Fibroblast of lung (primary cell): Measurements from ENCODE around the gene STK32C. TPM values are rescaled to one million over a fixed set of nuclear protein-coding genes. Genes with fewer than 3 reads are reported as not detected.

Source experiments
- DNase-seq, 2 donors: peaks; one replicate each; pipeline versions ENCODE4 v3.0.0 to v3.0.0-alpha.2; 2010; ENCODE audit warnings: low read depth in 2 of 2
- H2AFZ ChIP-seq: 2 replicates; pipeline ENCODE4 v1.5.1; 2012; ENCODE audit warnings: low read length, control low read depth, inconsistent platforms
- H3K27ac ChIP-seq: 2 replicates; pipeline ENCODE4 v1.5.1; 2011; ENCODE audit warnings: low read length, control low read depth; ENCODE audit not compliant: insufficient read depth
- H3K27me3 ChIP-seq: 2 replicates; pipeline ENCODE4 v1.5.1; 2011; ENCODE audit warnings: mild to moderate bottlenecking, low read length; ENCODE audit not compliant: control insufficient read depth, insufficient read depth
- H3K36me3 ChIP-seq: 2 replicates; pipeline ENCODE4 v1.5.1; 2011; ENCODE audit warnings: low read length; ENCODE audit not compliant: control insufficient read depth, insufficient read depth
- H3K4me1 ChIP-seq: 2 replicates; pipeline ENCODE4 v1.5.1; 2011; ENCODE audit warnings: low read length; ENCODE audit not compliant: control insufficient read depth, insufficient read depth; ENCODE audit errors: extremely low read depth
- H3K4me2 ChIP-seq: 2 replicates; pipeline ENCODE4 v1.5.1; 2011; ENCODE audit warnings: low read length, control low read depth; ENCODE audit not compliant: insufficient read depth; ENCODE audit errors: extremely low read depth
- H3K4me3 ChIP-seq, 4 experiments: fragments of 200-600 bp in 1 of 4; sonication (generic) in 1 of 4; replicated peaks in 1 of 4; 2 replicates each; pipeline ENCODE4 v1.5.1; 2011 to 2016; ENCODE audit warnings: low read length in 4 of 4, low read depth in 3 of 4, mild to moderate bottlenecking in 3 of 4, control low read depth in 2 of 4, inconsistent platforms in 1 of 4, mixed read lengths in 1 of 4; ENCODE audit not compliant: insufficient read depth in 1 of 4; ENCODE audit errors: control extremely low read depth in 1 of 4
- H3K79me2 ChIP-seq: 2 replicates; pipeline ENCODE4 v1.5.1; 2012; ENCODE audit warnings: mild to moderate bottlenecking, low read length, inconsistent platforms; ENCODE audit not compliant: control insufficient read depth, insufficient read depth
- H3K9ac ChIP-seq: 2 replicates; pipeline ENCODE4 v1.5.1; 2011; ENCODE audit warnings: mild to moderate bottlenecking, low read length, control low read depth; ENCODE audit not compliant: insufficient read depth
- H3K9me3 ChIP-seq: 2 replicates; pipeline ENCODE4 v1.5.1; 2012; ENCODE audit warnings: low read depth, low read length; ENCODE audit not compliant: control insufficient read depth, insufficient read depth
- H4K20me1 ChIP-seq: 2 replicates; pipeline ENCODE4 v1.5.1; 2011; ENCODE audit warnings: low read length; ENCODE audit not compliant: control insufficient read depth, insufficient read depth; ENCODE audit errors: extremely low read depth
- EZH2 ChIP-seq: IDR thresholded peaks from 2 replicates; pipeline ENCODE4 v1.5.1; 2012; ENCODE audit warnings: low read length, control low read depth, mild to moderate bottlenecking; ENCODE audit errors: missing control alignments
- polyA plus RNA-seq, 2 donors: library from polyadenylated mRNA; depleted of rRNA in 1 of 2; stranded (reverse) in 1 of 2; unstranded in 1 of 2; fragments of >200 nt; gene quantifications; 2 replicates each; pipeline ENCODE4 v1.2.1, GENCODE V29; 2011 to 2012; ENCODE audit warnings: missing spikeins in 1 of 2
- total RNA-seq: library from RNA; depleted of rRNA; stranded (reverse); fragments of >200 nt; gene quantifications from 2 replicates; pipeline ENCODE4 v1.2.1, GENCODE V29; 2014
- TF ChIP-seq, protein P1 (sequence below), 2 donors: IDR thresholded peaks in 1 of 2; conservative IDR thresholded peaks in 1 of 2; 1 replicate in 1 of 2; 2 replicates in 1 of 2; pipeline ENCODE4 v1.5.1; 2011 to 2012; ENCODE audit warnings: low read length in 2 of 2, control low read depth in 1 of 2, inconsistent platforms in 1 of 2, low read depth in 1 of 2, mild to moderate bottlenecking in 1 of 2

The STK32C gene
- total and polyA plus RNA-seq, 2 donors (not counting 1 experiment from before 2014, with no cell fraction given), result 4.4 to 21.5 TPM

GRCh38 chr10:132195366-132196075 lies 112.2 kb downstream of the STK32C start:
- no peaks in the 10 kb centered on the region for H3K36me3 ChIP-seq
- H3K27ac ChIP-seq, result no peak overlapping the region
- H4K20me1 ChIP-seq, result no peaks in the 10 kb centered on the region
- H3K4me2 ChIP-seq, result no peak overlapping the region
- H3K9me3 ChIP-seq, result no peaks in the 10 kb centered on the region
- no peaks in the 10 kb centered on the region for H3K79me2 ChIP-seq
- TF ChIP-seq, protein P1, sequence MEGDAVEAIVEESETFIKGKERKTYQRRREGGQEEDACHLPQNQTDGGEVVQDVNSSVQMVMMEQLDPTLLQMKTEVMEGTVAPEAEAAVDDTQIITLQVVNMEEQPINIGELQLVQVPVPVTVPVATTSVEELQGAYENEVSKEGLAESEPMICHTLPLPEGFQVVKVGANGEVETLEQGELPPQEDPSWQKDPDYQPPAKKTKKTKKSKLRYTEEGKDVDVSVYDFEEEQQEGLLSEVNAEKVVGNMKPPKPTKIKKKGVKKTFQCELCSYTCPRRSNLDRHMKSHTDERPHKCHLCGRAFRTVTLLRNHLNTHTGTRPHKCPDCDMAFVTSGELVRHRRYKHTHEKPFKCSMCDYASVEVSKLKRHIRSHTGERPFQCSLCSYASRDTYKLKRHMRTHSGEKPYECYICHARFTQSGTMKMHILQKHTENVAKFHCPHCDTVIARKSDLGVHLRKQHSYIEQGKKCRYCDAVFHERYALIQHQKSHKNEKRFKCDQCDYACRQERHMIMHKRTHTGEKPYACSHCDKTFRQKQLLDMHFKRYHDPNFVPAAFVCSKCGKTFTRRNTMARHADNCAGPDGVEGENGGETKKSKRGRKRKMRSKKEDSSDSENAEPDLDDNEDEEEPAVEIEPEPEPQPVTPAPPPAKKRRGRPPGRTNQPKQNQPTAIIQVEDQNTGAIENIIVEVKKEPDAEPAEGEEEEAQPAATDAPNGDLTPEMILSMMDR (conservative IDR thresholded peaks at IDR 0.05 in 1 of 2, IDR thresholded peaks at IDR 0.05 in 1 of 2; ENCODE audit: low read depth in 1 of 2, low read length in 2 of 2), result no peak
- TF ChIP-seq EZH2, result no peak
- DNase-seq, result no peak
- no peaks in the 10 kb centered on the region for H3K27me3 ChIP-seq
- H2AFZ ChIP-seq, result no peak overlapping the region
- H3K9ac ChIP-seq, result no peak overlapping the region
- H3K4me3 ChIP-seq, result no peak overlapping the region
- no peaks in the 10 kb centered on the region for H3K4me1 ChIP-seq

- TF ChIP-seq, protein P1 (conservative IDR thresholded peaks at IDR 0.05 in 1 of 2, IDR thresholded peaks at IDR 0.05 in 1 of 2; ENCODE audit: low read depth in 1 of 2, low read length in 2 of 2), result no peak
- TF ChIP-seq EZH2, result no peak
- no peaks in the 10 kb centered on the region for H3K79me2 ChIP-seq
Measured at GRCh38 chr10:132194726-132195125, 113.0 kb downstream of the STK32C start.

DNA sequence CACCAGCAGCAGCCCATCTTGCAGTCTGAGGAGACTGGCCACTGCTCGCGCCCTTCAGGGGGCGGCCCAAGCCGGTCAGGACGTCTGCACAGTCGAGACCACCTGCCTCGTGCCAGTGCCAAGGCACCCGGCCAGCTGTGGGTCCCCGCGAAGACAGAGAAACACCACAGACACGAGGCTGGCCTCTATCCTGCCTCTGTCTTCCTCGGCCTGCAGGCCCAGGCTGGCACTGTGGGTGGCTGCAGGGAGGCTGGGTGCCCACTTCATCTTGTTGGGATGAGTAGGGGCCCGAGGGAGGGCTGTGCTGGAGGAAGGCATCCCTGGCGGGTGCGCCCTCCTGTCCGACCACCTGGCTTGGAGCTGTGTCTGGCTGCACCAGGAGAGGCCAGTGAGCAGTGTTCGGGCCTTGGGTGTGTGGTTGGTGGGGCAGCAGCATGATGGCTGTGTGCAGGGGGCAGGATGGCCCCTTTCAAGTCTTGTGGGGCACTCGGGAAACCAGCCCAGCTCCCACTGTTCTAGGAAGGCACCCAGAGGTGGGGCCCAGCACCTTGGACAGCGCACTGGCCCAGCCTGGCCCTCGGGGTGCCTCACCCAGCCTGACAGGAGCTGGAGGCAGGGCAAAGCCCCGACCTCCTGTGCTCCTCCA lies 113.7 kb downstream of the STK32C start:
- Histone ChIP-seq H3K36me3 (no peaks in the 10 kb centered on the region), H3K27me3 (no peaks in the 10 kb centered on the region), H3K4me2 (no peak overlapping the region), H3K4me3 (no peak overlapping the region), H4K20me1 (no peaks in the 10 kb centered on the region), H3K9me3 (no peaks in the 10 kb centered on the region), H3K27ac (no peak overlapping the region), H3K9ac (no peak overlapping the region), H2AFZ (no peak overlapping the region), H3K79me2 (no peaks in the 10 kb centered on the region), H3K4me1 (no peaks in the 10 kb centered on the region)
- DNase-seq, result no peak
- no peak for TF ChIP-seq EZH2
- TF ChIP-seq, protein P1 (conservative IDR thresholded peaks at IDR 0.05 in 1 of 2, IDR thresholded peaks at IDR 0.05 in 1 of 2; ENCODE audit: low read depth in 1 of 2, low read length in 2 of 2), result no peak

More at GRCh38 chr10:132194726-132195125, 113.0 kb downstream of the STK32C start:
- Histone ChIP-seq H3K4me3 (no peak overlapping the region), H3K4me1 (no peaks in the 10 kb centered on the region), H3K36me3 (no peaks in the 10 kb centered on the region), H3K9me3 (no peaks in the 10 kb centered on the region), H3K27me3 (no peaks in the 10 kb centered on the region), H2AFZ (no peak overlapping the region), H3K4me2 (no peak overlapping the region), H4K20me1 (no peaks in the 10 kb centered on the region), H3K9ac (no peak overlapping the region), H3K27ac (no peak overlapping the region)
- DNase-seq, result no peak
